GM23338 (cell line): ENCODE measurements around the gene CDC14B. TPM values are rescaled to one million over a fixed set of nuclear protein-coding genes. Genes with fewer than 3 reads are reported as not detected.

Source experiments
- ATAC-seq: fragments of 200-7000 bp; cut with Tn5 transposase; 3 replicates; pipeline ENCODE4 v1.9.1; 2020
- DNase-seq: peaks from one replicate; pipeline ENCODE4 v3.0.0-alpha.2; 2015; ENCODE audit warnings: low spot score
- H2AFZ ChIP-seq: fragments of 200-600 bp; sonication (generic); 2 replicates; pipeline ENCODE4 v1.8.0; 2016; ENCODE audit warnings: antibody characterized with exemption, mild to moderate bottlenecking, moderate library complexity
- H3F3A ChIP-seq: fragments of 200-600 bp; sonication (generic); replicated peaks from 2 replicates; pipeline ENCODE4 v1.8.0; 2017; ENCODE audit warnings: antibody characterized with exemption, mixed run types, low read depth
- H3K27ac ChIP-seq: fragments of 200-600 bp; sonication (generic); 2 replicates; pipeline ENCODE4 v1.6.1; 2016; ENCODE audit warnings: low read depth
- H3K27me3 ChIP-seq: fragments of 200-600 bp; sonication (generic); 2 replicates; pipeline ENCODE4 v1.8.0; 2016; ENCODE audit warnings: mild to moderate bottlenecking, mixed run types, moderate library complexity; ENCODE audit not compliant: insufficient read depth
- H3K36me3 ChIP-seq: fragments of 200-600 bp; sonication (generic); 2 replicates; pipeline ENCODE4 v1.8.0; 2016; ENCODE audit warnings: mild to moderate bottlenecking; ENCODE audit not compliant: insufficient read depth
- H3K4me1 ChIP-seq: fragments of 200-600 bp; sonication (generic); 2 replicates; pipeline ENCODE4 v1.8.0; 2016; ENCODE audit warnings: mild to moderate bottlenecking, moderate library complexity; ENCODE audit not compliant: insufficient read depth
- H3K4me2 ChIP-seq: fragments of 200-600 bp; sonication (generic); 2 replicates; pipeline ENCODE4 v1.7.1; 2017; ENCODE audit warnings: mixed run types
- H3K4me3 ChIP-seq: fragments of 200-600 bp; sonication (generic); 2 replicates; pipeline ENCODE4 v1.6.1; 2016; ENCODE audit warnings: mixed run types
- H3K79me2 ChIP-seq: fragments of 200-600 bp; sonication (generic); replicated peaks from 2 replicates; pipeline ENCODE4 v1.8.0; 2017; ENCODE audit warnings: mild to moderate bottlenecking; ENCODE audit not compliant: insufficient read depth
- H3K9me2 ChIP-seq: fragments of 200-600 bp; sonication (generic); 2 replicates; pipeline ENCODE4 v1.8.0; 2017; ENCODE audit not compliant: insufficient read depth
- H4K20me1 ChIP-seq: fragments of 200-600 bp; sonication (generic); replicated peaks from 2 replicates; pipeline ENCODE4 v1.8.0; 2017; ENCODE audit warnings: mild to moderate bottlenecking; ENCODE audit not compliant: insufficient read depth
- H3K27ac Mint-ChIP-seq: 2 replicates; pipeline ENCODE4 v1.8.0; 2020; ENCODE audit warnings: inconsistent platforms, mild to moderate bottlenecking, moderate library complexity, mixed read lengths
- H3K27me3 Mint-ChIP-seq: 3 replicates; pipeline ENCODE4 v1.8.0; 2022; ENCODE audit warnings: low read depth, mild to moderate bottlenecking, moderate library complexity, mixed read lengths, inconsistent platforms; ENCODE audit not compliant: insufficient read depth, poor library complexity
- H3K36me3 Mint-ChIP-seq: 3 replicates; pipeline ENCODE4 v1.8.0; 2021; ENCODE audit warnings: low read depth, mild to moderate bottlenecking, inconsistent platforms, moderate library complexity, mixed read lengths
- H3K4me1 Mint-ChIP-seq: 3 replicates; pipeline ENCODE4 v1.8.0; 2020; ENCODE audit warnings: mild to moderate bottlenecking, inconsistent platforms, mixed read lengths
- H3K4me3 Mint-ChIP-seq: 3 replicates; pipeline ENCODE4 v1.8.0; 2021; ENCODE audit warnings: moderate library complexity, mild to moderate bottlenecking, inconsistent platforms, mixed read lengths
- H3K9me3 Mint-ChIP-seq: 3 replicates; pipeline ENCODE4 v1.8.0; 2020; ENCODE audit warnings: moderate library complexity, mild to moderate bottlenecking, inconsistent platforms, mixed read lengths
- CREB1 ChIP-seq: fragments of 250-450 bp; sonication (Bioruptor Pico); IDR thresholded peaks from 2 replicates; pipeline ENCODE4 v1.5.0; 2020; ENCODE audit warnings: low read depth, mild to moderate bottlenecking, moderate library complexity
- EZH2 ChIP-seq: fragments of 200-600 bp; sonication (generic); IDR thresholded peaks from one replicate; pipeline ENCODE4 v1.8.0; 2017; ENCODE audit warnings: antibody characterized with exemption, mild to moderate bottlenecking, low read depth; ENCODE audit not compliant: unreplicated experiment
- EZH2phosphoT487 ChIP-seq: fragments of 200-600 bp; sonication (generic); IDR thresholded peaks from one replicate; pipeline ENCODE4 v1.8.1; 2018; ENCODE audit warnings: antibody characterized with exemption; ENCODE audit not compliant: unreplicated experiment
- JUNB ChIP-seq: IDR thresholded peaks from one replicate; pipeline ENCODE4 v1.6.1; 2016; ENCODE audit warnings: antibody characterized with exemption; ENCODE audit not compliant: unreplicated experiment
- NANOG ChIP-seq: IDR thresholded peaks from 2 replicates; pipeline ENCODE4 v1.6.1; 2016; ENCODE audit warnings: antibody characterized with exemption, borderline replicate concordance
- POLR2AphosphoS5 ChIP-seq: IDR thresholded peaks from 2 replicates; pipeline ENCODE4 v1.6.1; 2016; ENCODE audit warnings: antibody characterized with exemption, low read depth
- STAT1 ChIP-seq: IDR thresholded peaks from one replicate; pipeline ENCODE4 v1.6.1; 2016; ENCODE audit warnings: antibody characterized with exemption; ENCODE audit not compliant: unreplicated experiment
- ZNF114 ChIP-seq: fragments of 250-450 bp; sonication (Bioruptor Pico); IDR thresholded peaks from 2 replicates; pipeline ENCODE4 v1.5.0; 2020; ENCODE audit warnings: mild to moderate bottlenecking, moderate library complexity
- ZNF331 ChIP-seq: fragments of 250-450 bp; sonication (Bioruptor Pico); IDR thresholded peaks from 2 replicates; pipeline ENCODE4 v1.5.0; 2020; ENCODE audit warnings: low read depth, mild to moderate bottlenecking, moderate library complexity
- polyA plus RNA-seq: library from polyadenylated mRNA; unstranded; fragments of >200 nt; fragmentation: Nextera tagmentation; extraction: Ambion mirVana; gene quantifications from 2 replicates; pipeline ENCODE4 v1.2.1, GENCODE V29; 2016
- total RNA-seq: library from RNA; depleted of rRNA; stranded (reverse); fragments of >200 nt; shearing (Covaris generic); gene quantifications from 2 replicates; pipeline ENCODE4 v1.2.3, GENCODE V29; 2014
- TF ChIP-seq, protein P1 (sequence below), 2 experiments: fragments of 200-600 bp in 1 of 2; sonication (generic) in 1 of 2; conservative IDR thresholded peaks; 2 replicates each; pipeline versions ENCODE4 v1.5.1 to v1.6.1; 2016 to 2017; ENCODE audit warnings: antibody characterized with exemption in 2 of 2, low read depth in 2 of 2, mild to moderate bottlenecking in 2 of 2, moderate library complexity in 1 of 2
- TF ChIP-seq, protein P2 (sequence below): IDR thresholded peaks from one replicate; pipeline ENCODE4 v1.6.1; 2018; ENCODE audit warnings: antibody characterized with exemption; ENCODE audit not compliant: unreplicated experiment
- TF ChIP-seq, protein P3 (sequence below): fragments of 250-450 bp; sonication (Bioruptor Pico); IDR thresholded peaks from 2 replicates; pipeline ENCODE4 v1.5.0; 2020; ENCODE audit warnings: mild to moderate bottlenecking, moderate library complexity
- TF ChIP-seq, protein P4 (sequence below): IDR thresholded peaks from 2 replicates; pipeline ENCODE4 v1.6.1; 2016; ENCODE audit warnings: antibody characterized with exemption

Gene CDC14B
- total and polyA plus RNA-seq, 2 experiments from 2014 or later, result 12.2 to 52.1 TPM

DNA sequence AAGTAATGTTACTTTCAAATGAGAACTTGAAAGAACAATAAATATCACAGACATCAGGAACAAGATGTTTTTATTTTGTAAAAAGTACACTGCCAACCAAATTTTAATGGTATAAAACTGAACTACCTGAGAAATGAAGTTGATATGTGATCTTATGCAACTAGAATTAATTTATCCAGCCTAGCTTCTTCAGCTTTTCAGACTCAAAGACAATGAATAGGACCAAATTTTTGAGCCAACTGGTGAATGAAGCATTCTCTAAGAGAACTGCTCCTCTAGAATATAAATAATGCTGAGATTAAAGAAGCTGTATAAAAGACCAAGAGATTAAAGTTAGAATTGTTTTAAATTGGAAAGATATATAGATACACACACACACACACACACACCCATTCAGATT is 9.9 kb downstream of the CDC14B start:
- Histone ChIP-seq H3K79me2 (peaks cover 97% of the 10 kb centered on the region), H3K27ac (no peak overlapping the region), H3K36me3 (no peaks in the 10 kb centered on the region), H3K4me3 (no peak overlapping the region), H4K20me1 (peaks cover 33% of the 10 kb centered on the region), H3K9me2 (no peaks in the 10 kb centered on the region), H2AFZ (no peak overlapping the region), H3K4me1 (peaks cover 25% of the 10 kb centered on the region), H3K27me3 (no peaks in the 10 kb centered on the region), H3K4me2 (no peak overlapping the region), H3F3A (no peaks in the 10 kb centered on the region)
- Mint-ChIP-seq H3K9me3 (no peaks in the 10 kb centered on the region), H3K4me1 (peaks cover 54% of the 10 kb centered on the region), H3K27me3 (peaks cover 2% of the 10 kb centered on the region), H3K36me3 (no peaks in the 10 kb centered on the region), H3K27ac (no peak overlapping the region), H3K4me3 (no peak overlapping the region)
- DNase-seq (no peak), ATAC-seq (no peak)
- TF ChIP-seq CREB1 (CRISPR knock-in tag) (no peak), EZH2phosphoT487 (no peak), JUNB (no peak), NANOG (no peak), ZNF331 (CRISPR knock-in tag) (no peak), EZH2 (no peak), POLR2AphosphoS5 (no peak), ZNF114 (CRISPR knock-in tag) (no peak), STAT1 (no peak)
- TF ChIP-seq, protein P1, sequence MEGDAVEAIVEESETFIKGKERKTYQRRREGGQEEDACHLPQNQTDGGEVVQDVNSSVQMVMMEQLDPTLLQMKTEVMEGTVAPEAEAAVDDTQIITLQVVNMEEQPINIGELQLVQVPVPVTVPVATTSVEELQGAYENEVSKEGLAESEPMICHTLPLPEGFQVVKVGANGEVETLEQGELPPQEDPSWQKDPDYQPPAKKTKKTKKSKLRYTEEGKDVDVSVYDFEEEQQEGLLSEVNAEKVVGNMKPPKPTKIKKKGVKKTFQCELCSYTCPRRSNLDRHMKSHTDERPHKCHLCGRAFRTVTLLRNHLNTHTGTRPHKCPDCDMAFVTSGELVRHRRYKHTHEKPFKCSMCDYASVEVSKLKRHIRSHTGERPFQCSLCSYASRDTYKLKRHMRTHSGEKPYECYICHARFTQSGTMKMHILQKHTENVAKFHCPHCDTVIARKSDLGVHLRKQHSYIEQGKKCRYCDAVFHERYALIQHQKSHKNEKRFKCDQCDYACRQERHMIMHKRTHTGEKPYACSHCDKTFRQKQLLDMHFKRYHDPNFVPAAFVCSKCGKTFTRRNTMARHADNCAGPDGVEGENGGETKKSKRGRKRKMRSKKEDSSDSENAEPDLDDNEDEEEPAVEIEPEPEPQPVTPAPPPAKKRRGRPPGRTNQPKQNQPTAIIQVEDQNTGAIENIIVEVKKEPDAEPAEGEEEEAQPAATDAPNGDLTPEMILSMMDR (conservative IDR thresholded peaks at IDR 0.05; ENCODE audit: low read depth in 2 of 2), result no peak
- TF ChIP-seq, protein P2, sequence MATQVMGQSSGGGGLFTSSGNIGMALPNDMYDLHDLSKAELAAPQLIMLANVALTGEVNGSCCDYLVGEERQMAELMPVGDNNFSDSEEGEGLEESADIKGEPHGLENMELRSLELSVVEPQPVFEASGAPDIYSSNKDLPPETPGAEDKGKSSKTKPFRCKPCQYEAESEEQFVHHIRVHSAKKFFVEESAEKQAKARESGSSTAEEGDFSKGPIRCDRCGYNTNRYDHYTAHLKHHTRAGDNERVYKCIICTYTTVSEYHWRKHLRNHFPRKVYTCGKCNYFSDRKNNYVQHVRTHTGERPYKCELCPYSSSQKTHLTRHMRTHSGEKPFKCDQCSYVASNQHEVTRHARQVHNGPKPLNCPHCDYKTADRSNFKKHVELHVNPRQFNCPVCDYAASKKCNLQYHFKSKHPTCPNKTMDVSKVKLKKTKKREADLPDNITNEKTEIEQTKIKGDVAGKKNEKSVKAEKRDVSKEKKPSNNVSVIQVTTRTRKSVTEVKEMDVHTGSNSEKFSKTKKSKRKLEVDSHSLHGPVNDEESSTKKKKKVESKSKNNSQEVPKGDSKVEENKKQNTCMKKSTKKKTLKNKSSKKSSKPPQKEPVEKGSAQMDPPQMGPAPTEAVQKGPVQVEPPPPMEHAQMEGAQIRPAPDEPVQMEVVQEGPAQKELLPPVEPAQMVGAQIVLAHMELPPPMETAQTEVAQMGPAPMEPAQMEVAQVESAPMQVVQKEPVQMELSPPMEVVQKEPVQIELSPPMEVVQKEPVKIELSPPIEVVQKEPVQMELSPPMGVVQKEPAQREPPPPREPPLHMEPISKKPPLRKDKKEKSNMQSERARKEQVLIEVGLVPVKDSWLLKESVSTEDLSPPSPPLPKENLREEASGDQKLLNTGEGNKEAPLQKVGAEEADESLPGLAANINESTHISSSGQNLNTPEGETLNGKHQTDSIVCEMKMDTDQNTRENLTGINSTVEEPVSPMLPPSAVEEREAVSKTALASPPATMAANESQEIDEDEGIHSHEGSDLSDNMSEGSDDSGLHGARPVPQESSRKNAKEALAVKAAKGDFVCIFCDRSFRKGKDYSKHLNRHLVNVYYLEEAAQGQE, result no peak
- TF ChIP-seq, protein P3, sequence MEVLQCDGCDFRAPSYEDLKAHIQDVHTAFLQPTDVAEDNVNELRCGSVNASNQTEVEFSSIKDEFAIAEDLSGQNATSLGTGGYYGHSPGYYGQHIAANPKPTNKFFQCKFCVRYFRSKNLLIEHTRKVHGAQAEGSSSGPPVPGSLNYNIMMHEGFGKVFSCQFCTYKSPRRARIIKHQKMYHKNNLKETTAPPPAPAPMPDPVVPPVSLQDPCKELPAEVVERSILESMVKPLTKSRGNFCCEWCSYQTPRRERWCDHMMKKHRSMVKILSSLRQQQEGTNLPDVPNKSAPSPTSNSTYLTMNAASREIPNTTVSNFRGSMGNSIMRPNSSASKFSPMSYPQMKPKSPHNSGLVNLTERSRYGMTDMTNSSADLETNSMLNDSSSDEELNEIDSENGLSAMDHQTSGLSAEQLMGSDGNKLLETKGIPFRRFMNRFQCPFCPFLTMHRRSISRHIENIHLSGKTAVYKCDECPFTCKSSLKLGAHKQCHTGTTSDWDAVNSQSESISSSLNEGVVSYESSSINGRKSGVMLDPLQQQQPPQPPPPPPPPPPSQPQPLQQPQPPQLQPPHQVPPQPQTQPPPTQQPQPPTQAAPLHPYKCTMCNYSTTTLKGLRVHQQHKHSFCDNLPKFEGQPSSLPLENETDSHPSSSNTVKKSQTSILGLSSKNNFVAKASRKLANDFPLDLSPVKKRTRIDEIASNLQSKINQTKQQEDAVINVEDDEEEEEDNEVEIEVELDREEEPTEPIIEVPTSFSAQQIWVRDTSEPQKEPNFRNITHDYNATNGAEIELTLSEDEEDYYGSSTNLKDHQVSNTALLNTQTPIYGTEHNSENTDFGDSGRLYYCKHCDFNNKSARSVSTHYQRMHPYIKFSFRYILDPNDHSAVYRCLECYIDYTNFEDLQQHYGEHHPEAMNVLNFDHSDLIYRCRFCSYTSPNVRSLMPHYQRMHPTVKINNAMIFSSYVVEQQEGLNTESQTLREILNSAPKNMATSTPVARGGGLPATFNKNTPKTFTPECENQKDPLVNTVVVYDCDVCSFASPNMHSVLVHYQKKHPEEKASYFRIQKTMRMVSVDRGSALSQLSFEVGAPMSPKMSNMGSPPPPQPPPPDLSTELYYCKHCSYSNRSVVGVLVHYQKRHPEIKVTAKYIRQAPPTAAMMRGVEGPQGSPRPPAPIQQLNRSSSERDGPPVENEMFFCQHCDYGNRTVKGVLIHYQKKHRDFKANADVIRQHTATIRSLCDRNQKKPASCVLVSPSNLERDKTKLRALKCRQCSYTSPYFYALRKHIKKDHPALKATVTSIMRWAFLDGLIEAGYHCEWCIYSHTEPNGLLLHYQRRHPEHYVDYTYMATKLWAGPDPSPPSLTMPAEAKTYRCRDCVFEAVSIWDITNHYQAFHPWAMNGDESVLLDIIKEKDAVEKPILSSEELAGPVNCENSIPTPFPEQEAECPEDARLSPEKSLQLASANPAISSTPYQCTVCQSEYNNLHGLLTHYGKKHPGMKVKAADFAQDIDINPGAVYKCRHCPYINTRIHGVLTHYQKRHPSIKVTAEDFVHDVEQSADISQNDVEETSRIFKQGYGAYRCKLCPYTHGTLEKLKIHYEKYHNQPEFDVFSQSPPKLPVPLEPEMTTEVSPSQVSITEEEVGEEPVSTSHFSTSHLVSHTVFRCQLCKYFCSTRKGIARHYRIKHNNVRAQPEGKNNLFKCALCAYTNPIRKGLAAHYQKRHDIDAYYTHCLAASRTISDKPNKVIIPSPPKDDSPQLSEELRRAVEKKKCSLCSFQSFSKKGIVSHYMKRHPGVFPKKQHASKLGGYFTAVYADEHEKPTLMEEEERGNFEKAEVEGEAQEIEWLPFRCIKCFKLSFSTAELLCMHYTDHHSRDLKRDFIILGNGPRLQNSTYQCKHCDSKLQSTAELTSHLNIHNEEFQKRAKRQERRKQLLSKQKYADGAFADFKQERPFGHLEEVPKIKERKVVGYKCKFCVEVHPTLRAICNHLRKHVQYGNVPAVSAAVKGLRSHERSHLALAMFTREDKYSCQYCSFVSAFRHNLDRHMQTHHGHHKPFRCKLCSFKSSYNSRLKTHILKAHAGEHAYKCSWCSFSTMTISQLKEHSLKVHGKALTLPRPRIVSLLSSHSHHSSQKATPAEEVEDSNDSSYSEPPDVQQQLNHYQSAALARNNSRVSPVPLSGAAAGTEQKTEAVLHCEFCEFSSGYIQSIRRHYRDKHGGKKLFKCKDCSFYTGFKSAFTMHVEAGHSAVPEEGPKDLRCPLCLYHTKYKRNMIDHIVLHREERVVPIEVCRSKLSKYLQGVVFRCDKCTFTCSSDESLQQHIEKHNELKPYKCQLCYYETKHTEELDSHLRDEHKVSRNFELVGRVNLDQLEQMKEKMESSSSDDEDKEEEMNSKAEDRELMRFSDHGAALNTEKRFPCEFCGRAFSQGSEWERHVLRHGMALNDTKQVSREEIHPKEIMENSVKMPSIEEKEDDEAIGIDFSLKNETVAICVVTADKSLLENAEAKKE (CRISPR knock-in tag), result no peak
- TF ChIP-seq, protein P4, sequence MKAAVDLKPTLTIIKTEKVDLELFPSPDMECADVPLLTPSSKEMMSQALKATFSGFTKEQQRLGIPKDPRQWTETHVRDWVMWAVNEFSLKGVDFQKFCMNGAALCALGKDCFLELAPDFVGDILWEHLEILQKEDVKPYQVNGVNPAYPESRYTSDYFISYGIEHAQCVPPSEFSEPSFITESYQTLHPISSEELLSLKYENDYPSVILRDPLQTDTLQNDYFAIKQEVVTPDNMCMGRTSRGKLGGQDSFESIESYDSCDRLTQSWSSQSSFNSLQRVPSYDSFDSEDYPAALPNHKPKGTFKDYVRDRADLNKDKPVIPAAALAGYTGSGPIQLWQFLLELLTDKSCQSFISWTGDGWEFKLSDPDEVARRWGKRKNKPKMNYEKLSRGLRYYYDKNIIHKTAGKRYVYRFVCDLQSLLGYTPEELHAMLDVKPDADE, result no peak
